ENCODE data around the gene IL34. TPM values are rescaled to one million over a fixed set of nuclear protein-coding genes. Genes with fewer than 3 reads are reported as not detected.

IL34 gene
- total RNA-seq, 6 donors from 2014 or later: 3.0 to 32.1 (median 14.8) TPM

- H3K27me3 ChIP-seq: no peaks in the 10 kb centered on the region
- no peaks in the 10 kb centered on the region for H3K4me1 ChIP-seq
- H3K36me3 ChIP-seq: no peaks in the 10 kb centered on the region
- WGBS, 2 donors: 75 to 76% methylated on average over 6 of the region's 8 CpGs
- H3K4me3 ChIP-seq: no peak overlapping the region
- no peak for DNase-seq
- no peak overlapping the region for H3K27ac ChIP-seq
- no peaks in the 10 kb centered on the region for H3K9me3 ChIP-seq
- TF ChIP-seq EP300 (IDR thresholded peaks at IDR 0.05) (no peak), POLR2A (IDR thresholded peaks at IDR 0.05) (no peak), CTCF (IDR thresholded peaks at IDR 0.05) (no peak), POLR2AphosphoS5 (IDR thresholded peaks at IDR 0.05) (no peak)
- no peak for ATAC-seq (ENCODE audit: low FRiP score in 2 of 2)
Measured at GRCh38 chr16:70601576-70602575, 44.5 kb upstream of the IL34 start.

- 83 to 90% methylated on average over 8 of the region's 8 CpGs for WGBS, 2 donors
- Histone ChIP-seq H3K27me3 (no peaks in the 10 kb centered on the region), H3K4me1 (no peaks in the 10 kb centered on the region), H3K4me3 (no peak overlapping the region), H3K36me3 (no peaks in the 10 kb centered on the region), H3K9me3 (no peaks in the 10 kb centered on the region), H3K27ac (no peak overlapping the region)
- DNase-seq (no peak), ATAC-seq (ENCODE audit: low FRiP score in 2 of 2) (no peak)
- no peak for TF ChIP-seq EP300 (IDR thresholded peaks at IDR 0.05)
Measured at GRCh38 chr16:70602831-70603230, 43.5 kb upstream of the IL34 start.

GRCh38 chr16:70604407-70605282 lies 41.7 kb upstream of the IL34 start:
- no peak for DNase-seq
- Histone ChIP-seq H3K4me3 (no peak overlapping the region), H3K27me3 (no peaks in the 10 kb centered on the region), H3K36me3 (no peaks in the 10 kb centered on the region), H3K27ac (no peak overlapping the region), H3K9me3 (no peaks in the 10 kb centered on the region), H3K4me1 (no peaks in the 10 kb centered on the region)
- TF ChIP-seq EP300 (IDR thresholded peaks at IDR 0.05) (no peak), POLR2A (IDR thresholded peaks at IDR 0.05) (no peak), POLR2AphosphoS5 (IDR thresholded peaks at IDR 0.05) (no peak), CTCF (IDR thresholded peaks at IDR 0.05) (no peak)
- ATAC-seq (ENCODE audit: low FRiP score in 2 of 2): peak in 1 of 2 donors; percentile 41
- 84 to 88% methylated on average over 8 of the region's 8 CpGs for WGBS, 2 donors

GRCh38 chr16:70605283-70605657 lies 41.1 kb upstream of the IL34 start:
- no peaks in the 10 kb centered on the region for H3K27me3 ChIP-seq
- H3K36me3 ChIP-seq: no peaks in the 10 kb centered on the region
- no peak overlapping the region for H3K4me3 ChIP-seq
- 81 to 89% methylated on average over 1 of the region's 1 CpG for WGBS, 2 donors
- H3K27ac ChIP-seq: no peak overlapping the region
- peaks cover 0 to 4% (median 0%) of the 10 kb centered on the region in 4 donors for H3K4me1 ChIP-seq
- no peak for ATAC-seq (ENCODE audit: low FRiP score in 2 of 2)
- no peaks in the 10 kb centered on the region for H3K9me3 ChIP-seq
- no peak for DNase-seq
- no peak for TF ChIP-seq CTCF (IDR thresholded peaks at IDR 0.05)
- TF ChIP-seq POLR2A (IDR thresholded peaks at IDR 0.05): no peak
- TF ChIP-seq EP300 (IDR thresholded peaks at IDR 0.05): no peak
- TF ChIP-seq POLR2AphosphoS5 (IDR thresholded peaks at IDR 0.05): no peak

- Histone ChIP-seq H3K36me3 (no peaks in the 10 kb centered on the region), H3K4me3 (no peak overlapping the region), H3K27me3 (no peaks in the 10 kb centered on the region), H3K4me1 (peaks cover 0 to 8% (median 0%) of the 10 kb centered on the region in 4 donors), H3K9me3 (no peaks in the 10 kb centered on the region), H3K27ac (no peak overlapping the region)
- ATAC-seq (ENCODE audit: low FRiP score in 2 of 2) (no peak), DNase-seq (peak in 1 of 2 donors; percentile 30)
- WGBS, 2 donors: 89 to 94% methylated on average over 4 to 5 of the region's 7 CpGs
- TF ChIP-seq POLR2A (IDR thresholded peaks at IDR 0.05): no peak
- TF ChIP-seq EP300 (IDR thresholded peaks at IDR 0.05): no peak
- TF ChIP-seq CTCF (IDR thresholded peaks at IDR 0.05): no peak
Measured at GRCh38 chr16:70608521-70608920, 37.8 kb upstream of the IL34 start.

Data from upper lobe of left lung (tissue), 6 donors.